Astrocyte of the cerebellum (primary cell): ENCODE results near the gene RNF25.

ENCODE experiments used
- DNase-seq: peaks from one replicate; pipeline ENCODE4 v3.0.0-alpha.2; 2011; ENCODE audit warnings: low read depth
- H3K4me3 ChIP-seq: 2 replicates; pipeline ENCODE4 v1.5.1; 2011; ENCODE audit warnings: mild to moderate bottlenecking, low read depth, low read length, moderate library complexity
- CTCF ChIP-seq: IDR thresholded peaks from 2 replicates; pipeline ENCODE4 v1.5.1; 2012; ENCODE audit warnings: low read length, low read depth, moderate library complexity, mild to moderate bottlenecking; ENCODE audit errors: missing control alignments
- in situ Hi-C: cut with HindIII; loops from 2 replicates; pipeline ENCODE4 v1.10.0; 2017; ENCODE audit warnings: low sequenced_read_pairs

RNF25 gene

GRCh38 chr2:218671654-218672566 lies at the start of gene RNF25, which contains the start of gene STK36:
Gene RNF25 (minus strand): TSS chr2:218672002. CDS start chr2:218671970, 32 bp downstream.
Gene STK36 (plus strand): TSS chr2:218672086. CDS start chr2:218672830, 744 bp downstream.
- in situ Hi-C loops: loop anchor here (5.0 kb wide), 1 partner anchor 65 kb away; no protein-coding TSS in a partner anchor
- TF ChIP-seq CTCF: no peak
- H3K4me3 ChIP-seq: peak within 1 kb of the TSS; percentile 84
- DNase-seq: peak; percentile 75

- in situ Hi-C loops: no loop called here
- no peak for TF ChIP-seq CTCF
- no peak overlapping the region for H3K4me3 ChIP-seq
- no peak for DNase-seq
Measured at GRCh38 chr2:218721488-218721887, 49.7 kb upstream of the RNF25 start.

- in situ Hi-C loops: no loop called here
- no peak overlapping the region for H3K4me3 ChIP-seq
- TF ChIP-seq CTCF: no peak
- DNase-seq: no peak
Measured at GRCh38 chr2:218720048-218721041, 48.5 kb upstream of the RNF25 start.

GRCh38 chr2:218719457-218719856 lies 47.7 kb upstream of the RNF25 start:
- no peak overlapping the region for H3K4me3 ChIP-seq
- no peak for DNase-seq
- no peak for TF ChIP-seq CTCF
- in situ Hi-C loops: no loop called here

- DNase-seq: no peak
- in situ Hi-C loops: no loop called here
- TF ChIP-seq CTCF: no peak
- H3K4me3 ChIP-seq: no peak overlapping the region
Measured at GRCh38 chr2:218718058-218718457, 46.3 kb upstream of the RNF25 start.

- H3K4me3 ChIP-seq: no peak overlapping the region
- no peak for TF ChIP-seq CTCF
- in situ Hi-C loops: no loop called here
- DNase-seq: no peak
Measured at GRCh38 chr2:218717262-218717661, 45.5 kb upstream of the RNF25 start.
